GM12872 (cell line): ENCODE data around the gene LRMDA.

Experiments used
- TF ChIP-seq, protein P1 (sequence below): IDR thresholded peaks from 3 replicates; pipeline ENCODE4 v1.5.1; 2011; ENCODE audit warnings: low read depth, mild to moderate bottlenecking, low read length, moderate library complexity; ENCODE audit not compliant: insufficient read depth

The LRMDA gene

GRCh38 chr10:76036111-76036940 lies 604.9 kb downstream of the LRMDA start:
- TF ChIP-seq, protein P1, sequence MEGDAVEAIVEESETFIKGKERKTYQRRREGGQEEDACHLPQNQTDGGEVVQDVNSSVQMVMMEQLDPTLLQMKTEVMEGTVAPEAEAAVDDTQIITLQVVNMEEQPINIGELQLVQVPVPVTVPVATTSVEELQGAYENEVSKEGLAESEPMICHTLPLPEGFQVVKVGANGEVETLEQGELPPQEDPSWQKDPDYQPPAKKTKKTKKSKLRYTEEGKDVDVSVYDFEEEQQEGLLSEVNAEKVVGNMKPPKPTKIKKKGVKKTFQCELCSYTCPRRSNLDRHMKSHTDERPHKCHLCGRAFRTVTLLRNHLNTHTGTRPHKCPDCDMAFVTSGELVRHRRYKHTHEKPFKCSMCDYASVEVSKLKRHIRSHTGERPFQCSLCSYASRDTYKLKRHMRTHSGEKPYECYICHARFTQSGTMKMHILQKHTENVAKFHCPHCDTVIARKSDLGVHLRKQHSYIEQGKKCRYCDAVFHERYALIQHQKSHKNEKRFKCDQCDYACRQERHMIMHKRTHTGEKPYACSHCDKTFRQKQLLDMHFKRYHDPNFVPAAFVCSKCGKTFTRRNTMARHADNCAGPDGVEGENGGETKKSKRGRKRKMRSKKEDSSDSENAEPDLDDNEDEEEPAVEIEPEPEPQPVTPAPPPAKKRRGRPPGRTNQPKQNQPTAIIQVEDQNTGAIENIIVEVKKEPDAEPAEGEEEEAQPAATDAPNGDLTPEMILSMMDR: peak; percentile 92

DNA sequence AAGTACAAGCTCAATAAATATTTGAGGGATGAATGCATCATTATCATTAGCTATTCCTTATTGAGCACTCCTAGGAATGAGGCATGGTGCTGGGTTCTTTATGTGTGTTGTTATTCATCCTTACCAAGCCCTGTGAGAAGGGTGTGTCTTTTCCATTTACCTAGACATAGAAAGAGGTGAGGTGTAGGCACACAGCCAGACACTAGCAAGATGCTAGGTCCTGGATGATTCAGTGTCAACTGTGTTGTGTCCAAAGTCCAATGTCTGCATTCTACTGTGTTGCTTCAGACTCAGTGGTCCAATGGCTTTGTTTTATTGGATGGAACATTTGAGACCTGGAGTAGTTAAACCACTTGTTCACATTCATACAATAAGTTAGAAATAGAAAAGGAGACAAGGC lies 605.5 kb downstream of the LRMDA start:
- TF ChIP-seq, protein P1: no peak

GRCh38 chr10:76037531-76038155 lies 606.2 kb downstream of the LRMDA start:
- TF ChIP-seq, protein P1: no peak

GRCh38 chr10:76038696-76039095 lies 607.3 kb downstream of the LRMDA start:
- TF ChIP-seq, protein P1: no peak

- TF ChIP-seq, protein P1: no peak
These were observed 608.8 kb downstream of the LRMDA start for GRCh38 chr10:76040107-76040829.

DNA sequence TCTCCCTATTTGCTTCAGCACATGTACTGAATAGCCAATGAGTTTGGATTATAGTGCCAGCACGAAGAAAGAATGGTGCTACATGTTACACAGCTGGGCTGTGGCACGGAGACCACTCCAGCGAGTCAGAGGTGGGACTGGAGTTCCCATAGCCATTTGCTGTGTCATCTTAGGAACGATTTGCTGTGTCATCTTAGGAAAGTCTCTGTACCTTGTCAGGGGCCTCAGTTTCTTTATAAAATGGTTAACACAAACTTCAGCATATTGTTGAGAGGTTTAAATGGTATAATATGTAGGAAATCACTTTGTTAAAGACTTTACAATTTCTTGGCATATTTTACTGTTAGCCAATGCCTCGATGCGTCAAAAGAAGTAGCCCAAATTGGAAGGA lies 609.4 kb downstream of the LRMDA start:
- TF ChIP-seq, protein P1: no peak

- TF ChIP-seq, protein P1: no peak
These were observed 610.1 kb downstream of the LRMDA start for GRCh38 chr10:76041551-76041950.
